SK-N-SH (cell line): ENCODE data around the gene DLL3. TPM values are rescaled to one million over a fixed set of nuclear protein-coding genes. Genes with fewer than 3 reads are reported as not detected.

ENCODE experiments used
- CTCF ChIA-PET: fragments of 300-600, 350-600 bp; formaldehyde crosslinking; extraction: SDS; loops from one replicate; lab custom pipeline; 2021; lab: Yijun Ruan, JAX
- POLR2A ChIA-PET: fragments of 350-600 bp; sonication (Branson Sonifier 250); formaldehyde crosslinking; extraction: SDS; loops from one replicate; lab custom pipeline; 2020; ENCODE audit warnings: antibody characterized with exemption, inconsistent platforms; lab: Yijun Ruan, JAX
- DNase-seq: peaks from one replicate; pipeline ENCODE4 v3.0.0; 2012
- H2AFZ ChIP-seq: fragments of 200-600 bp; sonication (generic); 2 replicates; pipeline ENCODE4 v1.8.1; 2016; ENCODE audit warnings: antibody characterized with exemption, mild to moderate bottlenecking, low read depth
- H3F3A ChIP-seq: fragments of 200-600 bp; sonication (generic); replicated peaks from 2 replicates; pipeline ENCODE3; 2016; ENCODE audit warnings: antibody characterized with exemption, mild to moderate bottlenecking; ENCODE audit not compliant: insufficient read depth
- H3K27ac ChIP-seq, 2 experiments: fragments of 200-500 bp in 1 of 2; fragments of 200-600 bp in 1 of 2; sonication (Bioruptor generic) in 1 of 2; sonication (generic), shearing (Covaris generic) in 1 of 2; 2 replicates each; pipeline versions ENCODE4 v1.5.1 to v1.6.1; 2014 to 2016; ENCODE audit warnings: low read depth in 2 of 2, inconsistent platforms in 1 of 2, low read length in 1 of 2, mild to moderate bottlenecking in 1 of 2, mixed read lengths in 1 of 2
- H3K27me3 ChIP-seq: fragments of 200-600 bp; sonication (generic), shearing (Covaris generic); 2 replicates; pipeline ENCODE4 v1.6.1; 2016; ENCODE audit warnings: mixed run types; ENCODE audit not compliant: insufficient read depth
- H3K36me3 ChIP-seq, 2 experiments: fragments of 200-500 bp in 1 of 2; fragments of 200-600 bp in 1 of 2; sonication (Bioruptor generic) in 1 of 2; sonication (generic) in 1 of 2; replicated peaks in 1 of 2; 2 replicates each; pipeline versions ENCODE3 to v1.5.1; 2014 to 2016; ENCODE audit warnings: low read length in 1 of 2, mild to moderate bottlenecking in 1 of 2; ENCODE audit not compliant: insufficient read depth in 2 of 2, control insufficient read depth in 1 of 2
- H3K4me1 ChIP-seq, 2 experiments: fragments of 200-500 bp in 1 of 2; fragments of 200-600 bp in 1 of 2; sonication (Bioruptor generic) in 1 of 2; sonication (generic), shearing (Covaris generic) in 1 of 2; 2 replicates each; pipeline versions ENCODE4 v1.5.1 to v1.6.1; 2014 to 2016; ENCODE audit warnings: low read depth in 1 of 2, low read length in 1 of 2, mixed run types in 1 of 2; ENCODE audit not compliant: insufficient read depth in 2 of 2, control insufficient read depth in 1 of 2
- H3K4me2 ChIP-seq: fragments of 200-600 bp; sonication (generic), shearing (Covaris generic); 2 replicates; pipeline ENCODE4 v1.6.1; 2017; ENCODE audit warnings: mixed run types
- H3K4me3 ChIP-seq, 2 experiments: fragments of 200-500 bp in 1 of 2; fragments of 200-600 bp in 1 of 2; sonication (Bioruptor generic) in 1 of 2; sonication (generic), shearing (Covaris generic) in 1 of 2; 2 replicates each; pipeline versions ENCODE4 v1.5.1 to v1.8.1; 2014 to 2016; ENCODE audit warnings: low read depth in 2 of 2, inconsistent platforms in 1 of 2, low read length in 1 of 2, mild to moderate bottlenecking in 1 of 2, mixed read lengths in 1 of 2, moderate library complexity in 1 of 2
- H3K79me2 ChIP-seq: fragments of 200-600 bp; sonication (generic); 2 replicates; pipeline ENCODE4 v1.8.1; 2017; ENCODE audit warnings: mild to moderate bottlenecking; ENCODE audit not compliant: insufficient read depth
- H3K9ac ChIP-seq: fragments of 200-600 bp; sonication (generic); 2 replicates; pipeline ENCODE4 v1.6.1; 2017; ENCODE audit warnings: mixed run types
- H3K9me2 ChIP-seq: fragments of 200-600 bp; sonication (generic); 2 replicates; pipeline ENCODE4 v1.6.1; 2017; ENCODE audit warnings: mixed run types
- H3K9me3 ChIP-seq: fragments of 200-600 bp; sonication (generic); 2 replicates; pipeline ENCODE4 v1.6.1; 2017; ENCODE audit warnings: mixed run types, mild to moderate bottlenecking, moderate library complexity
- H4K20me1 ChIP-seq: fragments of 200-600 bp; sonication (generic); 2 replicates; pipeline ENCODE4 v1.6.1; 2017; ENCODE audit warnings: mild to moderate bottlenecking, mixed run types; ENCODE audit not compliant: insufficient read depth
- MXI1 ChIP-seq: IDR thresholded peaks from 2 replicates; pipeline ENCODE4 v1.6.1; 2012; ENCODE audit warnings: mild to moderate bottlenecking, low read depth, low read length, improper control_type of control experiment
- NFIC ChIP-seq: IDR thresholded peaks from 2 replicates; pipeline ENCODE4 v1.4.0; 2012; ENCODE audit warnings: borderline replicate concordance
- NRF1 ChIP-seq: IDR thresholded peaks from 2 replicates; pipeline ENCODE4 v1.6.1; 2012; ENCODE audit warnings: low read depth, mild to moderate bottlenecking, low read length
- POLR2AphosphoS5 ChIP-seq: IDR thresholded peaks from 2 replicates; pipeline ENCODE4 v1.6.1; 2012; ENCODE audit warnings: low read depth, low read length
- RAD21 ChIP-seq: IDR thresholded peaks from 2 replicates; pipeline ENCODE4 v1.6.1; 2012; ENCODE audit warnings: mild to moderate bottlenecking, low read length
- RCOR1 ChIP-seq: fragments of 150-350 bp; IDR thresholded peaks from 2 replicates; pipeline ENCODE4 v1.6.1; 2017; ENCODE audit warnings: antibody characterized with exemption, low read length
- SIN3A ChIP-seq: IDR thresholded peaks from 2 replicates; pipeline ENCODE4 v1.6.1; 2012; ENCODE audit warnings: low read depth, mild to moderate bottlenecking, low read length, moderate library complexity, borderline replicate concordance
- TAF1 ChIP-seq: IDR thresholded peaks from 2 replicates; pipeline ENCODE4 v1.6.1; 2012; ENCODE audit warnings: low read depth, mild to moderate bottlenecking, low read length, moderate library complexity, borderline replicate concordance
- WGBS: methylation state at CpG from one replicate; pipeline ENCODE4 v1.1.6; 2017; ENCODE audit warnings: low lambda C conversion rate; 5-methylcytosine and 5-hydroxymethylcytosine counted together
- polyA plus RNA-seq, 3 experiments: library from polyadenylated mRNA; depleted of rRNA; stranded (reverse); fragments of >200 nt; gene quantifications; 2 replicates each; pipeline ENCODE4 v1.2.3, GENCODE V29; 2012
- TF ChIP-seq, protein P1 (sequence below): IDR thresholded peaks from 2 replicates; pipeline ENCODE4 v1.6.1; 2012; ENCODE audit warnings: mild to moderate bottlenecking, low read depth, low read length, moderate library complexity
- TF ChIP-seq, protein P2 (sequence below): IDR thresholded peaks from 2 replicates; pipeline ENCODE4 v1.4.0; 2012; ENCODE audit warnings: low read depth, borderline replicate concordance
- TF ChIP-seq, protein P3 (sequence below): IDR thresholded peaks from 2 replicates; pipeline ENCODE4 v1.4.0; 2012; ENCODE audit warnings: low read depth
- TF ChIP-seq, protein P4 (sequence below): fragments of 150-350 bp; IDR thresholded peaks from 2 replicates; pipeline ENCODE4 v1.6.1; 2017; ENCODE audit warnings: antibody characterized with exemption, low read length, low read depth, borderline replicate concordance

The DLL3 gene
- polyA plus RNA-seq, 1 of the 3 experiments (the other 2 are of a cell fraction), result 4.7 TPM

DNA sequence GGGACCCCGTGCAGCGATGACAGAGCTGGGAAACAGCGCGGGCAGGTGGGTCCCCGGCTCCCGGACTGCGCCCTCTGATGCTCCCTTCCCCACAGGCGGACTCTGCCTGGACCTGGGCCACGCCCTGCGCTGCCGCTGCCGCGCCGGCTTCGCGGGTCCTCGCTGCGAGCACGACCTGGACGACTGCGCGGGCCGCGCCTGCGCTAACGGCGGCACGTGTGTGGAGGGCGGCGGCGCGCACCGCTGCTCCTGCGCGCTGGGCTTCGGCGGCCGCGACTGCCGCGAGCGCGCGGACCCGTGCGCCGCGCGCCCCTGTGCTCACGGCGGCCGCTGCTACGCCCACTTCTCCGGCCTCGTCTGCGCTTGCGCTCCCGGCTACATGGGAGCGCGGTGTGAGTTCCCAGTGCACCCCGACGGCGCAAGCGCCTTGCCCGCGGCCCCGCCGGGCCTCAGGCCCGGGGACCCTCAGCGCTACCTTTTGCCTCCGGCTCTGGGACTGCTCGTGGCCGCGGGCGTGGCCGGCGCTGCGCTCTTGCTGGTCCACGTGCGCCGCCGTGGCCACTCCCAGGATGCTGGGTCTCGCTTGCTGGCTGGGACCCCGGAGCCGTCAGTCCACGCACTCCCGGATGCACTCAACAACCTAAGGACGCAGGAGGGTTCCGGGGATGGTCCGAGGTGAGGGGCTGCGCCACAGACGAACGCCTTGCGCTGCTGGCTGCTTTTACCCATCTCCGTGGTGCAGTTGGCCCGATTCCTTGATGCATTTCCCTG lies 8.4 kb downstream of the DLL3 start:
- Histone ChIP-seq H3F3A (no peaks in the 10 kb centered on the region), H3K36me3 (no peaks in the 10 kb centered on the region), H3K9ac (peak overlapping the region; percentile 53), H3K27ac (peak overlapping the region in 1 of 2 experiments; percentile 5; a peak in 1 of 4 replicates), H3K9me2 (no peaks in the 10 kb centered on the region), H3K9me3 (no peaks in the 10 kb centered on the region), H4K20me1 (no peaks in the 10 kb centered on the region), H2AFZ (peak overlapping the region; percentile 84), H3K4me1 (peaks cover 0 to 5% of the 10 kb centered on the region in 2 experiments; a peak in 1 of 4 replicates), H3K27me3 (no peaks in the 10 kb centered on the region), H3K4me3 (peak overlapping the region; percentile 64 to 76), H3K79me2 (no peaks in the 10 kb centered on the region), H3K4me2 (peak overlapping the region; percentile 83)
- POLR2A ChIA-PET, result interaction anchor here (1.3 kb wide), 1 partner anchor 71 kb away, joined by 6 read pairs; the partner anchor contains the start of gene RPS16
- WGBS, result 18% methylated on average over 20 of the region's 96 CpGs
- peak; percentile 52; the same call in 1 of the 2 replicates for TF ChIP-seq POLR2AphosphoS5
- TF ChIP-seq, protein P1, sequence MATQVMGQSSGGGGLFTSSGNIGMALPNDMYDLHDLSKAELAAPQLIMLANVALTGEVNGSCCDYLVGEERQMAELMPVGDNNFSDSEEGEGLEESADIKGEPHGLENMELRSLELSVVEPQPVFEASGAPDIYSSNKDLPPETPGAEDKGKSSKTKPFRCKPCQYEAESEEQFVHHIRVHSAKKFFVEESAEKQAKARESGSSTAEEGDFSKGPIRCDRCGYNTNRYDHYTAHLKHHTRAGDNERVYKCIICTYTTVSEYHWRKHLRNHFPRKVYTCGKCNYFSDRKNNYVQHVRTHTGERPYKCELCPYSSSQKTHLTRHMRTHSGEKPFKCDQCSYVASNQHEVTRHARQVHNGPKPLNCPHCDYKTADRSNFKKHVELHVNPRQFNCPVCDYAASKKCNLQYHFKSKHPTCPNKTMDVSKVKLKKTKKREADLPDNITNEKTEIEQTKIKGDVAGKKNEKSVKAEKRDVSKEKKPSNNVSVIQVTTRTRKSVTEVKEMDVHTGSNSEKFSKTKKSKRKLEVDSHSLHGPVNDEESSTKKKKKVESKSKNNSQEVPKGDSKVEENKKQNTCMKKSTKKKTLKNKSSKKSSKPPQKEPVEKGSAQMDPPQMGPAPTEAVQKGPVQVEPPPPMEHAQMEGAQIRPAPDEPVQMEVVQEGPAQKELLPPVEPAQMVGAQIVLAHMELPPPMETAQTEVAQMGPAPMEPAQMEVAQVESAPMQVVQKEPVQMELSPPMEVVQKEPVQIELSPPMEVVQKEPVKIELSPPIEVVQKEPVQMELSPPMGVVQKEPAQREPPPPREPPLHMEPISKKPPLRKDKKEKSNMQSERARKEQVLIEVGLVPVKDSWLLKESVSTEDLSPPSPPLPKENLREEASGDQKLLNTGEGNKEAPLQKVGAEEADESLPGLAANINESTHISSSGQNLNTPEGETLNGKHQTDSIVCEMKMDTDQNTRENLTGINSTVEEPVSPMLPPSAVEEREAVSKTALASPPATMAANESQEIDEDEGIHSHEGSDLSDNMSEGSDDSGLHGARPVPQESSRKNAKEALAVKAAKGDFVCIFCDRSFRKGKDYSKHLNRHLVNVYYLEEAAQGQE, result no peak
- TF ChIP-seq RCOR1, result 0 out of 2 replicates have a peak, but pooled peaks have one; percentile 5
- TF ChIP-seq NRF1, result peak; percentile 79
- TF ChIP-seq, protein P2, sequence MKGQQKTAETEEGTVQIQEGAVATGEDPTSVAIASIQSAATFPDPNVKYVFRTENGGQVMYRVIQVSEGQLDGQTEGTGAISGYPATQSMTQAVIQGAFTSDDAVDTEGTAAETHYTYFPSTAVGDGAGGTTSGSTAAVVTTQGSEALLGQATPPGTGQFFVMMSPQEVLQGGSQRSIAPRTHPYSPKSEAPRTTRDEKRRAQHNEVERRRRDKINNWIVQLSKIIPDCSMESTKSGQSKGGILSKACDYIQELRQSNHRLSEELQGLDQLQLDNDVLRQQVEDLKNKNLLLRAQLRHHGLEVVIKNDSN, result peak; percentile 41
- TF ChIP-seq NFIC, result no peak
- peak; percentile 21; the same call in 1 of the 2 replicates for TF ChIP-seq SIN3A
- peak; percentile 18; the same call in 1 of the 2 replicates for TF ChIP-seq TAF1
- no peak for TF ChIP-seq RAD21
- TF ChIP-seq, protein P3, sequence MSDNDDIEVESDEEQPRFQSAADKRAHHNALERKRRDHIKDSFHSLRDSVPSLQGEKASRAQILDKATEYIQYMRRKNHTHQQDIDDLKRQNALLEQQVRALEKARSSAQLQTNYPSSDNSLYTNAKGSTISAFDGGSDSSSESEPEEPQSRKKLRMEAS, result peak; percentile 98
- TF ChIP-seq, protein P4, sequence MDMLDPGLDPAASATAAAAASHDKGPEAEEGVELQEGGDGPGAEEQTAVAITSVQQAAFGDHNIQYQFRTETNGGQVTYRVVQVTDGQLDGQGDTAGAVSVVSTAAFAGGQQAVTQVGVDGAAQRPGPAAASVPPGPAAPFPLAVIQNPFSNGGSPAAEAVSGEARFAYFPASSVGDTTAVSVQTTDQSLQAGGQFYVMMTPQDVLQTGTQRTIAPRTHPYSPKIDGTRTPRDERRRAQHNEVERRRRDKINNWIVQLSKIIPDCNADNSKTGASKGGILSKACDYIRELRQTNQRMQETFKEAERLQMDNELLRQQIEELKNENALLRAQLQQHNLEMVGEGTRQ, result peak; percentile 23; the same call in 1 of the 2 replicates
- TF ChIP-seq MXI1, result peak; percentile 81
- CTCF ChIA-PET, result interaction anchor here (0.9 to 3.0 kb wide), 4 partner anchors 8 to 26 kb away, joined by 3 to 19 read pairs (median 4); partner anchors contain the start of genes DLL3, EID2B and SELENOV
- peak; percentile 96 for DNase-seq
